ENCODE data around the gene PITPNM2. TPM values are rescaled to one million over a fixed set of nuclear protein-coding genes. Genes with fewer than 3 reads are reported as not detected.

PITPNM2 gene
- total and polyA plus RNA-seq, 2 experiments from 2014 or later: 0.82 to 3.0 TPM

GRCh38 chr12:123141615-123142517 lies 9.0 kb downstream of the PITPNM2 start:
- no peaks in the 10 kb centered on the region for H3K9me2 ChIP-seq (ENCODE audit: insufficient read depth)
- H4K20me1 ChIP-seq (replicated peaks; ENCODE audit: insufficient read depth): no peaks in the 10 kb centered on the region; the same call in 1 of the 2 replicates
- Mint-ChIP-seq H3K4me3 (no peak overlapping the region), H3K4me1 (peaks cover 30% of the 10 kb centered on the region), H3K9me3 (no peaks in the 10 kb centered on the region), H3K36me3 (ENCODE audit: low read depth) (no peaks in the 10 kb centered on the region), H3K27ac (peak overlapping the region; percentile 18; the same call in 1 of the 2 replicates), H3K27me3 (ENCODE audit: insufficient read depth, low read depth, poor library complexity) (peaks cover 17% of the 10 kb centered on the region)
- H3K27me3 ChIP-seq (ENCODE audit: insufficient read depth): no peaks in the 10 kb centered on the region
- DNase-seq (ENCODE audit: low spot score): peak; percentile 13
- H2AFZ ChIP-seq: no peak overlapping the region
- no peaks in the 10 kb centered on the region for H3K36me3 ChIP-seq (ENCODE audit: insufficient read depth)
- H3K4me2 ChIP-seq: no peak overlapping the region
- peaks cover 13% of the 10 kb centered on the region for H3K4me1 ChIP-seq (ENCODE audit: insufficient read depth)
- no peak overlapping the region for H3K4me3 ChIP-seq
- no peak for TF ChIP-seq POLR2AphosphoS5 (IDR thresholded peaks at IDR 0.05; ENCODE audit: low read depth)
- TF ChIP-seq CTCF (conservative IDR thresholded peaks at IDR 0.05; ENCODE audit: low read depth in 2 of 2): no peak
- no peak overlapping the region for H3K27ac ChIP-seq (ENCODE audit: low read depth)
- no peaks in the 10 kb centered on the region; the same call in 1 of the 2 replicates for H3F3A ChIP-seq (replicated peaks; ENCODE audit: low read depth)
- ATAC-seq: peak; percentile 41
- H3K79me2 ChIP-seq (replicated peaks; ENCODE audit: insufficient read depth): no peaks in the 10 kb centered on the region

GRCh38 chr12:123140676-123141614 lies 9.9 kb downstream of the PITPNM2 start:
- Mint-ChIP-seq H3K36me3 (ENCODE audit: low read depth) (no peaks in the 10 kb centered on the region), H3K27ac (no peak overlapping the region; the same call in 1 of the 2 replicates), H3K27me3 (ENCODE audit: insufficient read depth, low read depth, poor library complexity) (peaks cover 17% of the 10 kb centered on the region), H3K9me3 (no peaks in the 10 kb centered on the region), H3K4me1 (peaks cover 30% of the 10 kb centered on the region), H3K4me3 (no peak overlapping the region)
- no peaks in the 10 kb centered on the region; the same call in 1 of the 2 replicates for H3F3A ChIP-seq (replicated peaks; ENCODE audit: low read depth)
- H3K4me2 ChIP-seq: no peak overlapping the region
- H3K27me3 ChIP-seq (ENCODE audit: insufficient read depth): no peaks in the 10 kb centered on the region
- H3K4me1 ChIP-seq (ENCODE audit: insufficient read depth): peaks cover 13% of the 10 kb centered on the region
- TF ChIP-seq POLR2AphosphoS5 (IDR thresholded peaks at IDR 0.05; ENCODE audit: low read depth) (no peak), ZNF114 (CRISPR knock-in tag; IDR thresholded peaks at IDR 0.05) (no peak), EZH2 (IDR thresholded peaks at IDR 0.05; ENCODE audit: low read depth, unreplicated experiment) (no peak), REST (IDR thresholded peaks at IDR 0.05; ENCODE audit: unreplicated experiment) (no peak), ZNF331 (CRISPR knock-in tag; IDR thresholded peaks at IDR 0.05; ENCODE audit: low read depth) (no peak)
- H4K20me1 ChIP-seq (replicated peaks; ENCODE audit: insufficient read depth): no peaks in the 10 kb centered on the region; the same call in 1 of the 2 replicates
- DNase-seq (ENCODE audit: low spot score): no peak
- no peak overlapping the region for H3K4me3 ChIP-seq
- no peaks in the 10 kb centered on the region for H3K79me2 ChIP-seq (replicated peaks; ENCODE audit: insufficient read depth)
- H3K27ac ChIP-seq (ENCODE audit: low read depth): no peak overlapping the region
- H3K9me2 ChIP-seq (ENCODE audit: insufficient read depth): no peaks in the 10 kb centered on the region
- H3K36me3 ChIP-seq (ENCODE audit: insufficient read depth): no peaks in the 10 kb centered on the region
- no peak overlapping the region for H2AFZ ChIP-seq
- ATAC-seq: peak; percentile 12; the same call in 2 of the 3 replicates

Measured in GM23338 (cell line).